CD4-positive, alpha-beta T cell treated with Interleukin-2 at 100 ng/mL for 4 hours (primary cell): Measurements from ENCODE around the gene COX4I1.
A peak's percentile ranks its signal among the peaks of the same experiment; 100 is the strongest.

Source experiments
- DNase-seq: peaks from one replicate; pipeline ENCODE4 v3.0.0-alpha.2; 2020; ENCODE audit warnings: low spot score

COX4I1 gene

GRCh38 chr16:85799497-85800320, at the start of gene COX4I1, which contains the start of gene EMC8:
COX4I1 (plus strand) TSS chr16:85799695; CDS start chr16:85801206, 1,511 bp downstream.
EMC8 (minus strand) TSS chr16:85799544; CDS start chr16:85799295, 249 bp downstream.
- DNase-seq, result peak; percentile 92

DNA sequence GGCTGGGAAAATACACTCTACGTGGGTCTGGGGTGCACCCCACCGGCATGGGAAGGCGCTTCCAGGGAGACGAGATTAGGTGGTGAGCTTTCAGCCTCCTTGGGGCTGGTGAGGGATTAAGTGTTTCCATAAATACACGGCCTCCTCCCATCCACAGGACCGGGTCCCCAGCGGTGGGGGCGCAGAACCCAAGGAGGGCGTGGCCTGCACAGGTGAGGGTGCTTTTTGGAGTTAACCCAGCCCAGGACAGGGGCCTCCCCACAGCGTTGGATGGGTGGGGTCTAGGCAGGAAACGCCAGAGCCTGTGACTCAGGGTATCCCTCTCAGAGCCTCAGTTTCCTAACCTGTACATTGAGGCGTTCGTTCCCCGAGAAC, 49.7 kb upstream of the COX4I1 start:
- no peak for DNase-seq

DNA sequence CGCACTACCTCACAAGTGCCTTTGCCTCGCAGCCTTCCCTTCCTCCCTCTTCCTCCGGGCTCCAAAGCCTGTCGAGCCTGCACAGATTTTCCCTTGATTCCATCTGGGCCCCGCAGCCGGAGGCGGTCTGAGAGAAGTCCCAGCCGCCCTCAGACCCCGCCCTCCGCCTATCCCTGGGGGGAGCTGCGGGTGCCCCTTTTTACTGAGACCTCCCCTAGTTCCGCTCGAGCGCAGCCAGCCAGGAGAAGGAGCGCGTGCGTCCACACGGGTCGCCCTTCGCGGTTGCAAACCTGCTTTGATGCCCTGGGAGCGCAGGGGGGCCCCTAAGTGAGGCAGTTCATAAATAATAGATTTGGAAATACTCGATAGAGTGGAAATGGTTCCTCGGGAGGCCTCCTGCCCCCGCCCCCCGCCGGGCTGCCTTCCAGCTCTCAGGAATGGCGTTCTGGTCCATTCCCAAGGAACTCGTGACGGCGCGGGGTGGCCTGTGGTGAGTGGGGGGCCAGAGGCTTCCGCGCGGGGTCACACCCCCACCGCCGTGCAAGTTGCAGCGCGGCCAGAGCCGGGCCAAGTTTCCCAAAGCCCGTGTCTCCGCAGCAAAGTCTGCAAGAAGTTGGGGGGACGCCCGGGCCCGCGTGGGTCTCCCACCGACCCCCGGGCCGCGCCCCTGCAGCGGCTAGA, 49.2 kb upstream of the COX4I1 start:
- DNase-seq, result no peak

DNA sequence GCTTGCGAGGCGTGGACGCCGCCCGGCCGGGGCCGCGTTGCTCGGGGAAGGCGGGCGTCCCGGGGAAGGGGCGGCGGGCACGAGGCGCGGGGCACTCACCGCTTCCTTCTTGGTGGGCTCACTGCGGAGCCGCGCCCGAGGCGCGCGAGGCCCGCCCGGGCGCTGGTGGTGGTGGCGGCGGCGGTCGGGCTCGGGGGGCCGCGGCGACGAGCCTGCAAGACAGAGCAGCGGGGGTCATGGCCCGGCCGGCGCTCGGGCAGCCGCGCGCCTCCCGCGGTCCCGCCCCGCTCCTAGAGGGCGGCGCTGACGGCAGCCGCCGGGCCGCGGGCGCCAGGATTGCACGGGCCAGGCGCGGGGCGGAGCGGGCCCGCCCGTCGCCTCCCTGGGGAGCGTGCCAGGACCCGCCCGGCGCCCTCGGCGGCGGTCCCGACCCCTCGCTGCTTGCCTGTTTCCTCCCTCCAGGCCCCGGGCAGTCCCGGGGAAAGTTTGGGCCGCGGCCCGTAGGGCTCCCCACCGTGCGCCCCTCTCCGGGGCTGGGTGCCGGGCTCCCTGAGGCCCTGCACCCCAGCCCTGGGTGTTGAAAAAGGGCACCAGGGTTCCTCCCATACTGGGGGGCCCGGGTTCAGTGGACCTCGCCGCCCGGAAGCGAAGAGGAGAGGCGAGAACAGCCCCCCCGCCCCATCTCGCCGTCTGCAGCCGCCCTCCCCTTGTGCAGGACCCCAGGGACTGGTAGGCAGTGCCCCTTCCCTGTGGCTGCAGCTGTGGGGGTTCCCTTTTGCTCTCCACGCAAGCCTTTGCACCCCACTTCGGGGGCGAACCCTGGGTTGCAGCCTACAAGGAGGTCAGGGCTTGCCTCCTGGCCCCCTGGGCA, 48.4 kb upstream of the COX4I1 start, which contains the start of gene C16orf74:
Gene C16orf74 (minus strand): TSS at position 270 of the 871 bp plus-strand sequence. CDS start 15,879 bp downstream, outside the sequence.
- DNase-seq, result no peak

DNA sequence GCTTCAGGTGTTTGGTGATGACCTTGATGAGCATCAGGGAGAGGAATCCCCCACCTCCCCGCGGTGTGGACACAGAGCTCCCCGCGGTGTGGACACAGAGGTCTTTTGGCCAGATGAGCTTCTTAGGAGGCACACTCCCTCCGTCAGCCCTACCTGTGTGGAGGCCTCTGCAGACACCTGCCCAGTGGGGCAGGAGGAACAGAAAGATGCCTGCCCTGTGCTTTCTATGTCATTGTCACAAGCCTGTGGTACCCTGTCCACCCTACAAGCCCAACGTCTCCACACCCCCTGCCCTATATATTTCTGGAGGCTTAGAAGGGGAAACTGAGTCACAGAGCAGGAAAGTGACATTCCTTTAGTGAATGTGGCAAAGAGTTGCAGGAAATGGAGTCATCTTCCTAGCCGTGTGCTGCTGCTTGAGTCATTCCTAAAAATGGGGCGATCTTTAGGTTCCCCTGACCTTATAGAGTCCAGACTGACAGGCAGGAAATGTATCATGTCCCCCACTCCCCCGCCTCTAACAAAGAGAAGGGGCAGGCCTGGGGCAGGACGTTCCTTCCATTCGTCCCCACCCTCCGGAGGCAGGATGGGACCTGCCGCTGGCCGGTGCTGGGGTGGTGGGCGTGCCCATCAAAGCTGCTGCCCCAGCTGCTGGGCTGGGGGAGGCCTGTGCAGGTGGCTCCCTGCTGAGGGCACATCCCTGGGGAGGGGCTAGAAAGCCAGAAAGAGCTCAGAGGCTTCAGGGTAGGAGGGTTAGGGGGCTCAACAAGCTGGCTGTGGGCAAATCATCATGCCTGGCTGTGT, 47.6 kb upstream of the COX4I1 start:
- DNase-seq, result no peak

DNA sequence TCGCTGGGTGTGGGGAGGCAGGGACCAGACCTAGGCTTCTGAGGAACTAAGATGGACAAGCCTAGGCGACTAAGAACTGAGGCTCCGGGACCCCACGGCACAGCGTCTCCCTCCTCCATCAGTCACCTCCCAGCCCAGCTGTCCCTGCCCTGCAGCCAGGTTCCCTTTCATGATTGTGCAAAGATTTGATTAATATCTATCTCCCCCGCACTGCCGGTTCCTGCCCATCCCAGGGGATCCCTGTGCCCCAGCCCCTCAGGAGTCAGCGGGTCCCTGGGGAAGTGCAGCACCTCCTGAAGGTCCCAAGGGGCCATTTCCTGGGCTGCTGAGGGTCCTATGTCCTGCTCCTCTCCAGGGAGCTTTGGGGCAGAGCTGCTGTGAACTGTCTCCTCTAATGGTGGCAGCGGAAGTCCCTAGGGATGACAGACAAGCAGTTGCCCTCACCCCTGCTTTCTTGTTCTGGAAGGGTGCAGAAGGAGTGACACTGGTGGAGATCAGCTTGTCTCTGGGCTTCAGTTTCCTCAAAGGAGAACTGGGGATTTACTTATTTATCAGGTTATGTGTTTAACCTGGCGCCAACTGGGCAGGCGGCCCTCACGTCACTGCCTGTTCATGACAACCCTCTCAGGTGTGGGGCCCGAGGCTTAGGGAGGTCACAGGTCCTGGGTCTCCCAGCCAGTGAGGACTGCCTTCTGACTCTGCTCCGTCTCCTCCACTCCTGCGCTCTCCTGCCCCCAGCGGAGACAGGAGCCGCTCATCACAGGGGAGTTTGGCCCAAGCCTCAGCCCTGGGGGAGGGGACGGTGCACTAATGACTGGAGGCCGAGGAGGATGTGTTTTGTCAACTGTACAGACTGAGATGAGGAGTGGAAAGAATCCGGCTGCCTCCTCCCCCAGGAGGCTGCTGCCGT, 46.7 kb upstream of the COX4I1 start:
- DNase-seq, result no peak

GRCh38 chr16:85753559-85753958, 45.9 kb upstream of the COX4I1 start:
- no peak for DNase-seq

- DNase-seq, result no peak
Measured at GRCh38 chr16:85753976-85754375, 45.5 kb upstream of the COX4I1 start.

- no peak for DNase-seq
Measured at GRCh38 chr16:85754413-85754812, 45.1 kb upstream of the COX4I1 start.

DNA sequence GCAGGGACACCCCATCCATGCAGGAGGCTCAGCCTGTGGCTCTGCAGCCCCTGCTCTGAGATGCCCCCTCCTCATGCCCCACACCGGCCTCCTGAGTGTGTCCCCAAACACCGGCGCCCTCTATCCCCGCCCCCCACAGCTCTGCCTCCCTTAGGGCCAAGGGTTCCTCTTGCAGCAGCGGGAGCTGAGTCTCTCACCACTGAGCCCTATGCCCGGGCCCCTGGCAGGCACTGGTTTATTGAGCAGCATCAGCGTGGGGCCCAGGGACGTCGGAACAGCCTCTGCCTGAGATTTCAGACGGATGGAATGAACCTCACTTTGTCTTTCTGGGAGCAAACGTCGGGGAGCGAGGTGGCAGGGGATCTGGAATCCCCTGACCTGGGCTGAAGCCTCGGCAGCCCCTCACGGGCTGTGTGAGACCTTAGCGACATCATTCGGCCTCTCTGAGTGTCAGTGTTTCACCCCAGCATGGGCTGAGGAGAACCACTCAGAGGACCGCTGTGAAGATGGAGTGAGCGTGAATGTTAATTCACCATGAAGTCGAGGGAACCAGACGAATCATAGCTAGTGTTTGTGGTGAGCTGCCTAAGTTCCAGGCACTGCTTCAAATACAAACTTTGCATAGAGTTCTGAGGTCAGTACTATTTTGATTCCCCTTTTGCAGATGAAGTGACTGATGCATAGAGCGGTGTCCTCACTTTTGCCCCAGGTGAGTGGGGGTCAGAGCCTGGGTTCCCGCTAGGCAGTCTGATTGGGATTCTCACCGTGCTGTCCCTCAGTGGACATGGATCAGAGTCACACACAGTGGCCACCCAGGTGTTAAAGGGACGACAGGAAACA, 43.3 kb upstream of the COX4I1 start:
- DNase-seq, result no peak

DNA sequence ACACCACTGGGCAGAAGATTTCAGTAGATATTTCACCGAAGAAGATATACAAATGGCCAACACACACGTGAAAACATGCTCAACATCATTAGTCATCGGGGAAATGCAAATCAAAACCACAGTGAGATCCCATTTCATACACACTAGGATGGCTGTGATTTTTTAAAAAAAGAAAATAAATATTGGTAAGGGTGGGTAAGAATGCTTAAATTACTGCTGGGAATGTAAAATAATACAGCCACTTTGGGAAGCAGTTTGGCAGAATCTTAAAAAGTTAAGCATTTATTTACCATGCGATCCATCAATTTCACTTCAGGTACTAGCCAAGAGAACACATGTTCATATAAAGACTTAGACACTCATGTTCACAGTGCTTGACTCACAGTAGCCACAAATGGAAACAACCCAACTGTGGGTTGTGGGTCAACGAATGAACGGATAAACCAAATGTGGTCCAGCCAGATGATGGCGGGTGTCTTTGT, 42.1 kb upstream of the COX4I1 start:
- no peak for DNase-seq

DNA sequence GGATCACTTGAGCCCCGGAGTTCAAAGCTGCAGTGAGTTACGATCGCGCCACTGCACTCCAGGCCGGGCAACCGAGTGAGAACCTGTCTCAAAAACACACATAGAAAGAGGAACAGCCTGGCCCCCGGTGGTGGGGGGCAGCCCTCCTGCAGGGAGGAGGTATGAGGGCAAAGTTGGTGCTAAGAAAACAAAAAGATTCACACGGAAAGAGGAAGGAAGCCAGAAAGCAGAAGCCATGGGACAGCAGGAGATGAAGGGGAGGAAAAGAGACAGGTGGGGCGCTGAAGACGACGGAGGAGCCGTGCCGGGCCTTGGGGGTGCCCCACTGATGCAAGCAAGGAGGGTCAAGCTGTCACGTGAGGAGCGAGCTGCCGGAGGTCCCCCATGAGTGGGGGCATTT, 40.4 kb upstream of the COX4I1 start:
- DNase-seq, result no peak

GRCh38 chr16:85759631-85760419, 39.7 kb upstream of the COX4I1 start:
- DNase-seq, result no peak

- no peak for DNase-seq
Measured at GRCh38 chr16:85761861-85762260, 37.6 kb upstream of the COX4I1 start.

DNA sequence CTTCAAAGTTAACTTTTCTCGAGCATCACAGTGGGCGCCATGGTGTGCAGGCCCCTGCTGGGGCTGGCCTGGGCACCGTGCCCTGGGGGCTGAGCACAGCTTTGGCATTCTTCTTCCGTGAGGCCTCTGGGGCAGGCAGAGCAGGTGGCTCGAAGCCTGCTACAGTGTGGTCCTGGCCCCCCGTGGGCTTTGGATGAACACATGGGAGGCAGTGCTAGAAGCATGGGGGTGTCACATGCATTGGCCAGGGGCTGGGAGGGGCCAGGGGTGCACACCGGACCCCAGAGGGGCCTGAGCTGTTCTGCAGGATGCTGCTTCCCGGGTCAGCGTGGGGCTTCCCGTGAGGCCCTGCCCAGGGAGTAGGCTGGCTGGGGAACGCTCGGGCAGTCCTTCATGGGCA, 36.5 kb upstream of the COX4I1 start:
- no peak for DNase-seq

DNA sequence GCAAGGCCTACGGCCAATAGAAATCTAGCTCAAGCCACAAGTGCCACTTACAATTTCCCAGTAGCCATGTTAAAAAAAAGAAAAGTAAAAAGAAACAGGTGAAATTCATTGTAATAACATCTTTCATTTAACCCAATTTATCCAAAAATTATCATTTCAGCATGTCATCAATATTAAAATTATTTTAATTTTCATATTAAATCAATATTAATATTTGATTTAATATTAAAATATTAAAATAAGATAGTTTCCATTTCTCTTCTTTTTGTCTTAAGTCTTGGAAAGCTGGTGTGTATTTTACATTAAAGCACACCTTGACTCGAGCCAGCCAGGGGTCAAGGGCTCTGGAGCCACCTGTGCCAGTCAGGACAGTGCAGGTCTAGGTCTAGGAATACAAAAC, 35.9 kb upstream of the COX4I1 start:
- DNase-seq, result no peak

GRCh38 chr16:85765211-85765610, 34.3 kb upstream of the COX4I1 start:
- no peak for DNase-seq

DNA sequence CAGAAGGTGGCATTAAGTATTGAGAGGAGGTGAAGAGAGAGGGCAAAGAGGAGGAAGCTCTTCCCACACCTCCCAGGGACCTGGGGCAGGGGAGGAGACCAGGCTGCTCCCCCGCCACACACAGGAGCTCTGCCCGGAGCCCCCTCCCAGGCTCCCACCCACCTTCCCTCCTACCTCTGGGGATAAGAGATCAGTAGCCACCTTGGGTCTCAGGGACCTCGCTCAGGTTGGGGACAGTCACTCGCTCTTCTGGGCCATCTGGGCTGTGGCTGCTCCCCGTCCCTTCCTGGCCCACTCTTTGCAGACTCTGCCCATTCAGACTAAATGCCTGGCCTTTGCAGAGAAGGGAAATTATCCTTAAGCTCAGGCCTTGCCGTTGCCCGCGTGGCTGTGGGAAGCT, 33.7 kb upstream of the COX4I1 start:
- DNase-seq, result no peak

- no peak for DNase-seq
Measured at GRCh38 chr16:85767531-85767930, 32.0 kb upstream of the COX4I1 start.
